Esophagus squamous epithelium (tissue), 4 donors: ENCODE results near the gene HMHB1.
"Not testable (repeated sequence)": the region's sequence is repeated elsewhere in the genome, so short reads cannot be mapped to it uniquely, and the experiment has no call there.

ENCODE experiments used
- POLR2A ChIP-seq, 4 donors: fragments of 450-650 bp; IDR thresholded peaks; one replicate each; pipeline ENCODE4 v1.6.1; 2017; ENCODE audit warnings: antibody characterized with exemption in 4 of 4, mild to moderate bottlenecking in 4 of 4, moderate library complexity in 3 of 4
- TF ChIP-seq, protein P1 (sequence below), 6 experiments: fragments of 450-650 bp in 4 of 6; fragments of 200-600 bp in 2 of 6; sonication (generic) in 2 of 6; IDR thresholded peaks; one replicate each; pipeline ENCODE4 v1.5.1; 2016 to 2019; ENCODE audit warnings: antibody characterized with exemption in 6 of 6, mild to moderate bottlenecking in 4 of 6, moderate library complexity in 4 of 6

GRCh38 chr5:143816370-143816769 lies 4.4 kb downstream of the HMHB1 start:
- not testable (repeated sequence) for TF ChIP-seq POLR2A (IDR thresholded peaks at IDR 0.05)
- TF ChIP-seq, protein P1, sequence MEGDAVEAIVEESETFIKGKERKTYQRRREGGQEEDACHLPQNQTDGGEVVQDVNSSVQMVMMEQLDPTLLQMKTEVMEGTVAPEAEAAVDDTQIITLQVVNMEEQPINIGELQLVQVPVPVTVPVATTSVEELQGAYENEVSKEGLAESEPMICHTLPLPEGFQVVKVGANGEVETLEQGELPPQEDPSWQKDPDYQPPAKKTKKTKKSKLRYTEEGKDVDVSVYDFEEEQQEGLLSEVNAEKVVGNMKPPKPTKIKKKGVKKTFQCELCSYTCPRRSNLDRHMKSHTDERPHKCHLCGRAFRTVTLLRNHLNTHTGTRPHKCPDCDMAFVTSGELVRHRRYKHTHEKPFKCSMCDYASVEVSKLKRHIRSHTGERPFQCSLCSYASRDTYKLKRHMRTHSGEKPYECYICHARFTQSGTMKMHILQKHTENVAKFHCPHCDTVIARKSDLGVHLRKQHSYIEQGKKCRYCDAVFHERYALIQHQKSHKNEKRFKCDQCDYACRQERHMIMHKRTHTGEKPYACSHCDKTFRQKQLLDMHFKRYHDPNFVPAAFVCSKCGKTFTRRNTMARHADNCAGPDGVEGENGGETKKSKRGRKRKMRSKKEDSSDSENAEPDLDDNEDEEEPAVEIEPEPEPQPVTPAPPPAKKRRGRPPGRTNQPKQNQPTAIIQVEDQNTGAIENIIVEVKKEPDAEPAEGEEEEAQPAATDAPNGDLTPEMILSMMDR (IDR thresholded peaks at IDR 0.05): not testable (repeated sequence)
